ENCODE data around the gene CSNK1A1L. TPM values are rescaled to one million over a fixed set of nuclear protein-coding genes. Genes with fewer than 3 reads are reported as not detected.

The CSNK1A1L gene
- total and polyA plus RNA-seq, 2 of the 13 experiments (the other 11 are each of a cell fraction or from before 2014, with no cell fraction given): not detected

GRCh38 chr13:37058910-37059847 is 46.3 kb downstream of the CSNK1A1L start, which contains the start of gene SUPT20H (continued):
- TF ChIP-seq TRAFD1 (CRISPR knock-in tag; IDR thresholded peaks at IDR 0.05; ENCODE audit: borderline replicate concordance) (no peak), ZNF512 (CRISPR knock-in tag; IDR thresholded peaks at IDR 0.05) (no peak), ZNF121 (CRISPR knock-in tag; IDR thresholded peaks at IDR 0.05) (no peak), ZNF451 (CRISPR knock-in tag; IDR thresholded peaks at IDR 0.05) (no peak), ZNF546 (CRISPR knock-in tag; conservative IDR thresholded peaks at IDR 0.05) (peak; percentile 45; the same call in 1 of the 2 replicates), ELF3 (CRISPR knock-in tag; IDR thresholded peaks at IDR 0.05) (peak; percentile 49), ATF1 (CRISPR knock-in tag; IDR thresholded peaks at IDR 0.05) (no peak), ZNF281 (CRISPR knock-in tag; IDR thresholded peaks at IDR 0.05; ENCODE audit: borderline replicate concordance) (peak; percentile 71; the same call in 1 of the 2 replicates), HES4 (CRISPR knock-in tag; IDR thresholded peaks at IDR 0.05; ENCODE audit: borderline replicate concordance) (peak; percentile 70; the same call in 1 of the 2 replicates), CREBL2 (CRISPR knock-in tag; IDR thresholded peaks at IDR 0.05; ENCODE audit: borderline replicate concordance) (peak; percentile 87; the same call in 1 of the 2 replicates), TIGD3 (CRISPR knock-in tag; IDR thresholded peaks at IDR 0.05; ENCODE audit: borderline replicate concordance) (no peak), ZNF691 (CRISPR knock-in tag; IDR thresholded peaks at IDR 0.05; ENCODE audit: borderline replicate concordance, low read depth) (no peak), MAFG (CRISPR knock-in tag; IDR thresholded peaks at IDR 0.05) (no peak), MXI1 (IDR thresholded peaks at IDR 0.05; ENCODE audit: borderline replicate concordance, low read depth, low read length) (no peak), ESRRA (CRISPR knock-in tag; IDR thresholded peaks at IDR 0.05; ENCODE audit: low read depth) (no peak)
